HFFc6 (cell line): Measurements from ENCODE around the gene SHANK2. TPM values are rescaled to one million over a fixed set of nuclear protein-coding genes. Genes with fewer than 3 reads are reported as not detected.

Experiments
- DNase-seq: peaks from one replicate; pipeline ENCODE4 v3.0.0-alpha.2; 2018
- H3K27ac Mint-ChIP-seq: 2 replicates; pipeline ENCODE4 v1.8.0; 2020; ENCODE audit warnings: mild to moderate bottlenecking, mixed read lengths
- H3K27me3 Mint-ChIP-seq: 2 replicates; pipeline ENCODE4 v1.8.0; 2021; ENCODE audit warnings: mild to moderate bottlenecking, moderate library complexity, mixed read lengths; ENCODE audit not compliant: insufficient read depth
- H3K36me3 Mint-ChIP-seq: 2 replicates; pipeline ENCODE4 v1.8.0; 2021; ENCODE audit warnings: low read depth, mixed read lengths
- H3K4me1 Mint-ChIP-seq: 2 replicates; pipeline ENCODE4 v1.8.0; 2020; ENCODE audit warnings: low read depth, mixed read lengths
- H3K4me3 Mint-ChIP-seq: 2 replicates; pipeline ENCODE4 v1.8.0; 2020; ENCODE audit warnings: mild to moderate bottlenecking, moderate library complexity, mixed read lengths
- H3K9me3 Mint-ChIP-seq: 2 replicates; pipeline ENCODE4 v1.8.0; 2020; ENCODE audit warnings: mild to moderate bottlenecking, mixed read lengths
- total RNA-seq, 6 experiments: library from RNA; stranded (reverse); fragmentation: NEBNext Ultra II Directional; extraction: Animal tissue kit (Norgen Biotek cat#: 25700); gene quantifications; 2 replicates in 1 of 6; 3 replicates in 5 of 6; pipeline ENCODE4 v1.2.3, GENCODE V29; 2021
- TF ChIP-seq, protein P1 (sequence below): fragments of 200-600 bp; sonication (generic); IDR thresholded peaks from 2 replicates; pipeline ENCODE4 v1.5.0; 2021; ENCODE audit warnings: antibody characterized with exemption, mild to moderate bottlenecking

The SHANK2 gene
- total RNA-seq, 6 experiments from 2014 or later, result 0.77 to 2.0 (median 1.0) TPM

DNA sequence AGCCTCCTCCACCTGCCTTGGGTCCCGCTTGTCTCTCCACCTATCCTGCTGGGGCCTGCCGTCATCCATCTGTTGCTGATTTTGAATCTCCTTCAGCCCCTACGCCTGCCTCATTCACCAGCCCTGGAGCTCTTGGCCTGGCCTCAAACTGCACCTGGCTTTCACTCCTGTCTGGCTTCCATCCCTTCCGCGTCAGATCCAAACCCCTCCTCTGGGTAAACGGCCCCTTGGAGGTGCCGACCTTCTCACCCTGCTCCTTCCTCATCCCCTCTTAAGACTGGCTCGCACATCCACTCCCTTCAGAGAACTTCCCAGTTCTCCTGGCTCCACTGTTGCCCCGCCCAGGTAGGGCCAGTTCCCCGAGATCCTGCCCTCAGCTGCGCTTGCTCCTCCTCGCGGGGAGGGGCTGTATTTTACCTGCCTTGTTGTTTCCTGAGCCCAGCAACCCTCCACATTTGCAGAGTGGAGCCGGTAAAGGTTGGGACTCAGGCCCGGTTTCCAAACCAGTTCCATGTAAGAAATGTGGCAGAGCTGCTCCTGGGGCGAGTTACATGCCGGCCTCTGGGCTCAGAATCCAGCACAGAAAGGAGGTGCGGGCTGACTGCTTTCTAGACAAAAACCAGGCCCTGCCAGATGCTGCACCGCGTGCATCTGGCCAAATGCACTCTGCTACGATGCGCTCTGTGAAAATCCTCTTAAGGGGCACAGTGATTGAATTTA is 13.9 kb upstream of the SHANK2 start:
- Mint-ChIP-seq H3K9me3 (no peaks in the 10 kb centered on the region), H3K4me3 (no peak overlapping the region), H3K4me1 (peaks cover 21% of the 10 kb centered on the region), H3K36me3 (no peaks in the 10 kb centered on the region), H3K27me3 (peaks cover 21% of the 10 kb centered on the region), H3K27ac (no peak overlapping the region)
- TF ChIP-seq, protein P1, sequence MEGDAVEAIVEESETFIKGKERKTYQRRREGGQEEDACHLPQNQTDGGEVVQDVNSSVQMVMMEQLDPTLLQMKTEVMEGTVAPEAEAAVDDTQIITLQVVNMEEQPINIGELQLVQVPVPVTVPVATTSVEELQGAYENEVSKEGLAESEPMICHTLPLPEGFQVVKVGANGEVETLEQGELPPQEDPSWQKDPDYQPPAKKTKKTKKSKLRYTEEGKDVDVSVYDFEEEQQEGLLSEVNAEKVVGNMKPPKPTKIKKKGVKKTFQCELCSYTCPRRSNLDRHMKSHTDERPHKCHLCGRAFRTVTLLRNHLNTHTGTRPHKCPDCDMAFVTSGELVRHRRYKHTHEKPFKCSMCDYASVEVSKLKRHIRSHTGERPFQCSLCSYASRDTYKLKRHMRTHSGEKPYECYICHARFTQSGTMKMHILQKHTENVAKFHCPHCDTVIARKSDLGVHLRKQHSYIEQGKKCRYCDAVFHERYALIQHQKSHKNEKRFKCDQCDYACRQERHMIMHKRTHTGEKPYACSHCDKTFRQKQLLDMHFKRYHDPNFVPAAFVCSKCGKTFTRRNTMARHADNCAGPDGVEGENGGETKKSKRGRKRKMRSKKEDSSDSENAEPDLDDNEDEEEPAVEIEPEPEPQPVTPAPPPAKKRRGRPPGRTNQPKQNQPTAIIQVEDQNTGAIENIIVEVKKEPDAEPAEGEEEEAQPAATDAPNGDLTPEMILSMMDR, result no peak
- DNase-seq, result no peak

DNA sequence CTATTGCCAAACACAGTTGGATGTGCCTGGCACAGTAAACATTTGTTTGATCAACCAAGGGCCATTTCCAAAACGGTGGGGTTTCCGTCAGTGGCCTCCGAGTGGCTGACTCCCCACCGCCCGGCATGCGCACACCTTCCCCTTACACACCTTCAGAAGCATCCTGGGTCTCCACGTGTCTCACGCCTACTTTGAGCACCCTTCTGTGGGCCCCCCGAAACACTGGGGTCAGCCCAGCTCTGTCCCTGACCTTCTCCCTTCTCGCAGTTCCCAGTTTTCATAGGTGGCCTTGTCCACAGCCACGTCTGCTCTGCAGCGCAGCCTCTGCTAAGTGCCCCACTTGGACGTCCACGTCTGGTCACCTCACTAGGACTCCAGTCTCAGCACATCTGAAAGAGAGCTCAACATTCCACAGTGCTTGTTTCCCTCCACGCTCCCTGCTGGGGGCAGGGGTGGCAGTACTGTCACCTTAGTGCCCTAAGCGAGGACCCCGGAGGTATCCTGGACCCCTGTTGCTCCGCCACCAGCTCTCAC is 13.2 kb upstream of the SHANK2 start:
- H3K4me3 Mint-ChIP-seq, result no peak overlapping the region
- TF ChIP-seq, protein P1, result no peak
- H3K27me3 Mint-ChIP-seq, result peaks cover 23% of the 10 kb centered on the region
- no peak for DNase-seq
- H3K36me3 Mint-ChIP-seq, result no peaks in the 10 kb centered on the region
- H3K27ac Mint-ChIP-seq, result no peak overlapping the region
- H3K9me3 Mint-ChIP-seq, result no peaks in the 10 kb centered on the region
- H3K4me1 Mint-ChIP-seq, result peaks cover 21% of the 10 kb centered on the region

- H3K27ac Mint-ChIP-seq, result no peak overlapping the region
- H3K36me3 Mint-ChIP-seq, result peaks cover 2% of the 10 kb centered on the region
Measured at GRCh38 chr11:71263386-71263785, 11.0 kb upstream of the SHANK2 start.

DNA sequence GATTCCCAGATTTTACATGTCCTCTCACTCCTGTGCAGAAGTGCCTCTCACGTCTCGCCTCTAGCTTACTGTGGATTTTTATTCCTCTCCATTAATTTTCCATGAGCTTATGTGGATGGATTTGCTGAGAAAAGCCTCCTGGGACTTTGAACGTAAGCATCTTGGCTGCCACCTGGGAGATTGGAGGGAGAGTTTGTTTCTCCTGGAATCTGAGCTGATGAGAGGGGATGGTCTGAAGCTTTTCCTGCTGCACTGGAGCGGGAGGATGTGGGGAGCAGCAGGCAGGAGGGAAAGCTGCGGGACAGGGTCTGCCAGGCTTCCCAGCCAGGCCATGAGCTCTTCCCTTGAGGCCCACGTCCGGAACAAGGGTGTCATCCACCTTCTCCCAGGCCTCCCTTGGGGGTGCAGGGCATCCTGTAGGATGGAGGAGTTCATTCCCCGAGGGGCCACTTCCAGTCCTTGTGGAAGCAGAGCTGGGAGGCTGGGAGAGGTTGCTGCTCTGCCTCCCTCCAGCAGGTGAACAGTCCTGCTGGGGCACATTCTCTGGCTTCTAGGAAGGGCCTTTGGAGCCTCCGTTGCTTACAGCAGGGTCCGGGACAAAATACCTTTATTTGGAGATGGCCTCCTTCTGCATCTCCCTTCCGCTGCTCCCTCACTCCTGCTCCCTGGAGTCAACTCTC is 3.6 kb upstream of the SHANK2 start:
- H3K9me3 Mint-ChIP-seq, result peaks cover 6% of the 10 kb centered on the region; the same call in 1 of the 2 replicates
- H3K27me3 Mint-ChIP-seq, result peaks cover 19% of the 10 kb centered on the region

More at GRCh38 chr11:71263386-71263785, 11.0 kb upstream of the SHANK2 start:
- TF ChIP-seq, protein P1, result no peak
- Mint-ChIP-seq H3K27me3 (peaks cover 22% of the 10 kb centered on the region), H3K4me3 (no peak overlapping the region), H3K4me1 (peaks cover 7% of the 10 kb centered on the region), H3K9me3 (peaks cover 3% of the 10 kb centered on the region; the same call in 1 of the 2 replicates)
- DNase-seq, result no peak

DNA sequence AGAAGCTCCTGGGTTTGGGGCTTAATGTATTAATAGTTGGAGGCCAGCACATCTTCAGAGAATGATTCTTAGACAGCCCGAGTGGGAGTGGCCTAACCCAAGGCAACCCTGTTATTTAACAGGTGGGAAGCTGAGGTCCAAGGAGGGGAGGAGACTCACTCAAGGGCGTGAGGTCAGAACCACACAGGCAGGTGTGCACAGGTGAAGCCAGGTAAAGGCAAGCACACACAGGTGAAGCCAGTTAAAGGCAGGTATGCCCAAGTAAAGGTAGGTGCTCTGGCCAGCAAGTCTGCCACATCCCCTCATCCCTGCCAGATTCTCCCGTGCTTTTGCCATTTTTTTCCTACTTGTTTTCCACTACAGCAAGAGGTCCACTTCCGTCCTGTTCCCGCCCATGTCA is 2.9 kb upstream of the SHANK2 start:
- H3K9me3 Mint-ChIP-seq, result peaks cover 6% of the 10 kb centered on the region
- H3K27ac Mint-ChIP-seq, result no peak overlapping the region
- H3K4me3 Mint-ChIP-seq, result no peak overlapping the region
- peaks cover 6% of the 10 kb centered on the region for H3K36me3 Mint-ChIP-seq
- peaks cover 10% of the 10 kb centered on the region for H3K4me1 Mint-ChIP-seq
- DNase-seq, result no peak
- TF ChIP-seq, protein P1, result no peak
- H3K27me3 Mint-ChIP-seq, result peaks cover 24% of the 10 kb centered on the region

More for the DNA sequence above, 3.6 kb upstream of the SHANK2 start:
- no peak overlapping the region for H3K27ac Mint-ChIP-seq
- peaks cover 6% of the 10 kb centered on the region for H3K36me3 Mint-ChIP-seq
- H3K4me3 Mint-ChIP-seq, result no peak overlapping the region
- H3K4me1 Mint-ChIP-seq, result peaks cover 10% of the 10 kb centered on the region
- DNase-seq, result no peak
- TF ChIP-seq, protein P1, result no peak
